Ectodermal cell (in vitro differentiated cells): ENCODE data around the gene CDK5RAP2.

Experiments
- H3K27ac ChIP-seq: 2 replicates; pipeline ENCODE4 v1.7.0; 2013; ENCODE audit warnings: mild to moderate bottlenecking, low read depth, low read length; ENCODE audit not compliant: insufficient read depth, poor library complexity, severe bottlenecking
- H3K27me3 ChIP-seq: 2 replicates; pipeline ENCODE4 v1.7.0; 2013; ENCODE audit warnings: mild to moderate bottlenecking, low read length; ENCODE audit not compliant: insufficient read depth, control insufficient read depth, poor library complexity, severe bottlenecking
- H3K36me3 ChIP-seq: one replicate; pipeline ENCODE4 v1.7.0; 2013; ENCODE audit warnings: low read length; ENCODE audit not compliant: control insufficient read depth, insufficient read depth
- H3K4me1 ChIP-seq: one replicate; pipeline ENCODE4 v1.7.0; 2013; ENCODE audit warnings: low read length; ENCODE audit not compliant: control insufficient read depth, insufficient read depth
- H3K4me3 ChIP-seq: 2 replicates; pipeline ENCODE4 v1.7.0; 2013; ENCODE audit warnings: low read depth, low read length, control low read depth; ENCODE audit not compliant: insufficient read depth
- H3K9me3 ChIP-seq: 2 replicates; pipeline ENCODE4 v1.7.0; 2013; ENCODE audit warnings: mild to moderate bottlenecking, low read length, moderate library complexity; ENCODE audit not compliant: control insufficient read depth
- WGBS, 2 experiments: methylation state at CpG; one replicate each; pipeline ENCODE4 v1.1.7; 2013; ENCODE audit warnings: missing lambda C conversion rate in 2 of 2; 5-methylcytosine and 5-hydroxymethylcytosine counted together

CDK5RAP2 gene

DNA sequence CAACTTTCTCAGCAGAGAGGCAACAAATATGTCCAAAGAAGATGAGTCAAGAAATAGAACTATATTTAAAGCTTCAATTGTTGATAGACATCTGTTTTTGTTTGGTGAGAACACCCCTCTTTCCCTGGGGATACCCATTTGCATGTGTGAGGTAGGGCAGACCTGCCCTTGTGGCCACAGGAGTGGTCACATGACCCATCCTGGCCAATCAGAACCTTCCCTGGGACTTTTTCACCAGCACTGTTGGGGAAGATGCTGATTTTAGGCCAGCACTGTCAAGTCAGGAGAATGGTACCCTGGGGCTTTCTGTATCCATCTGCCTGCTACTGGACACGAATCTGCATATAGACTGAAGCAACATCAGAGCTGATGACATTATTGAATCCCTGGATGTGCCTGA, 211.2 kb downstream of the CDK5RAP2 start:
- Histone ChIP-seq H3K36me3 (no peaks in the 10 kb centered on the region), H3K27me3 (no peaks in the 10 kb centered on the region), H3K4me3 (no peak overlapping the region), H3K27ac (no peak overlapping the region), H3K9me3 (no peaks in the 10 kb centered on the region), H3K4me1 (no peaks in the 10 kb centered on the region)
- 93 to 97% methylated on average over 1 of the region's 1 CpG for WGBS, 2 experiments

DNA sequence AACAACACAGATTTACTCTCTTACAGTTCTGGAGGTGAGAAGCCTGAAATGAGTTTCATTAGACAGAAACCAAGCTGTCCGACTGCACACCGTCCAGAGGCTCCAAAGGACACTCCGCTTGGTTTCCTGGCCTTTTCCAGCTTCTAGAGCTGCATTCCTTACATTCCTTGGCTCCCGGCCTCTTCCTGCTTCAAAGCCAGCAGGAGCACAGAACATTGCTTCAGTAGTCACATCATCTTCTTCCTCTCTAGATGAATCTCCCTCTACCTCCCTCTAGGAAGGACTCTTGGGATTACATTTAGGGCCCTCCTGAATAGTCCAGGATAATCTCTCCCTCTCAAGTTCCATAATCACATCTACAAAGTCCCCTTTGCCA, 213.3 kb downstream of the CDK5RAP2 start:
- Histone ChIP-seq H3K9me3 (no peaks in the 10 kb centered on the region), H3K36me3 (no peaks in the 10 kb centered on the region), H3K27ac (no peak overlapping the region), H3K4me1 (no peaks in the 10 kb centered on the region), H3K4me3 (no peak overlapping the region), H3K27me3 (no peaks in the 10 kb centered on the region)
- 81% methylated on average over 4 of the region's 4 CpGs for WGBS, 2 experiments

DNA sequence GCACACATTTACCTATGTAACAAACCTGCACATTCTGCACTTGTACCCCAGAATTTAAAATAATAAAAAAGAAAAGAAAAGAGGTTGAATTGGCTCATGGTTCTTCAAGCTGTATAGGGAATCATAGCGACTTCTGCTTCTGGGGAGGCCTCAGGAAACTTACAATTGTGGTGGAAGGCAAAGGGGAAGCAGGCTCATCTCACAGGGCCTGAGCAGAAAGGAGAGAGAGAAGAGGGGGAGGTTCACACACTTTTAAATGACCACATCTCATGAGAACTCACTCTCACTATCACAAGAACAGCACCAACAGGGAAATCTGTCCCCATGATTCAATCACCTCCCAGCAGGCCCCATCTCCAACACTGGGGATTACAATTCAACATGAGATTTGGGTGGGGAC, 214.6 kb downstream of the CDK5RAP2 start:
- 91 to 93% methylated on average over 1 of the region's 1 CpG for WGBS, 2 experiments
- Histone ChIP-seq H3K27me3 (no peaks in the 10 kb centered on the region), H3K4me3 (no peak overlapping the region), H3K27ac (no peak overlapping the region), H3K4me1 (no peaks in the 10 kb centered on the region), H3K36me3 (no peaks in the 10 kb centered on the region), H3K9me3 (no peaks in the 10 kb centered on the region)

DNA sequence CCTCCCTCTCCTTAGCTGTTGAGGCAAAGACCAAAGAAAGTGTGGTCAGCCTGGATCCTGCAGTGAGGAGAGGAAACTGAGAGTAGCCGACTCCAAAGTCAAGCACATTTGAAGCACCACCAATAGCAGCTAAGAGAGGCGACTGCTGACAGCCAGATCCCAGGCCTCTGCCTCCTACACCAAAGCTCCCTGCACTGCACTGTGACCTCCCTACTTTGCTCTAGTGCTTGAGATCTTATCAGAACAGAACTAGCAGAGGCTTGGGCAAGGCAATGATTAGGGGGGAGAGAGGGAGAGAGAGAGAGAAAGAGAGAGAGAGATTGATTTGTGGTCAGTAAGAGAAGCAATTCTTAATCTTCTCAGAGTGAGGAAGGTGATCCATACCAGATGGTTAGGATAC, 216.3 kb downstream of the CDK5RAP2 start:
- Histone ChIP-seq H3K9me3 (no peaks in the 10 kb centered on the region), H3K4me3 (no peak overlapping the region), H3K27ac (no peak overlapping the region), H3K27me3 (no peaks in the 10 kb centered on the region), H3K36me3 (no peaks in the 10 kb centered on the region), H3K4me1 (no peaks in the 10 kb centered on the region)
- WGBS, 2 experiments, result 80 to 81% methylated on average over 2 of the region's 2 CpGs

DNA sequence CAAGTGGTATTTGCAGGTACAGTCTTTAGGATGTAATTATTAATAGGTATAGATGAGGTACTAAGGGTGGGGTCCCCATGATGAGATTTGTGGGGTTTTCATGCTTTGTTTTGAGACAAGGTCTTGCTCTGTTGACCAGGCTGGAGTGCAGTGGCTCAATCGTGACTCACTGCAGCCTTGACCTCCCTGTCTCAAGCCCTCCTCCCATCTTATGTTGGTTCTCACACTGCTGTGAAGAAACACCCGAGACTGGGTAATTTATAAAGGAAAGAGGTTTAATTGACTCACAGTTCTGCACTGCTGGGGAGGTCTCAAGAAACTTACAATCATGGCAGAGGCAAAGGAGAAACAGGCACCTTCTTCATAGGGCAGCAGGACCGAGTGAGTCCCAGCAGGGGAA, 217.5 kb downstream of the CDK5RAP2 start:
- H3K27ac ChIP-seq, result no peak overlapping the region
- H3K4me1 ChIP-seq, result no peaks in the 10 kb centered on the region
- no peaks in the 10 kb centered on the region for H3K36me3 ChIP-seq
- no peaks in the 10 kb centered on the region for H3K9me3 ChIP-seq
- H3K27me3 ChIP-seq, result no peaks in the 10 kb centered on the region
- 88 to 90% methylated on average over 3 of the region's 3 CpGs for WGBS, 2 experiments
- H3K4me3 ChIP-seq, result no peak overlapping the region

DNA sequence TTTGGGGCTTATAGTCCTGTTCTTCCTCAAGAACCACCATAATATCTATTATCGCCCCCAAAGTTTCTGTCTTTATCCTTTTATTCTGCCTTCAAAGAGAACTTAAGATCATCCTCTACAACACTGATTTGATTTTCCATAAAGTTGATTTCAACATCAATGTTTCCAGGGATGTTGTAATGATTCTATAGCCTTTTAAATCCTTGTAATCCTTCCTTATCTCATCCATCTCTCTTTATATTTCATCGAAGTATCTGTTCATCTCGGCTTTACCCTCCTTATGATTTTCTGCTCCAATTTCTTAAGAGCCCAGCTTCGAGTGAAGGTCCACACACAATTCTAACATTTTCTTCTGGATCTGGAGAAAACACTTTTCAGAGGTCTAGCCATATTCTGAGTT, 218.4 kb downstream of the CDK5RAP2 start:
- WGBS, 2 experiments, result 91 to 96% methylated on average over 4 of the region's 4 CpGs
- Histone ChIP-seq H3K9me3 (no peaks in the 10 kb centered on the region), H3K36me3 (no peaks in the 10 kb centered on the region), H3K4me3 (no peak overlapping the region), H3K27ac (no peak overlapping the region), H3K27me3 (no peaks in the 10 kb centered on the region), H3K4me1 (no peaks in the 10 kb centered on the region)

DNA sequence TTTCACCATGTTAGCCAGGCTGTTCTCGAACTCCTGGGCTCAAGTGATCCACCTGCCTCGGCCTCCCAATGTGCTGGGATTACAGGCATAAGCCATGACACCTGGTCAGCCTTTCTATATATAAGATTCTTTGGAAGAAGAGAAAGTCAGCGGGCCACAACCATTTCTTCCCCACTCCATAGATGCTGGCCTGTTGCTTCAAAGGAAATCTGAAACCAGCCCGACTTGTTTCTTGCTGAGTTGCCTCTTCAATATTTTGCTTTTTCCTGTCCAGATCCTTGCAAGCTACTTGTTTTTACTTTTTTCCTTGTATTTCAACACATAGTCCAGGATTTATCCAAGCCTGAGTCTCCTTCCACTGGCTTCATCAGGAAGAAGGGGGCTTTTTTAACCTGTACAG, 219.5 kb downstream of the CDK5RAP2 start:
- Histone ChIP-seq H3K9me3 (no peaks in the 10 kb centered on the region), H3K4me1 (no peaks in the 10 kb centered on the region), H3K27ac (no peak overlapping the region), H3K4me3 (no peak overlapping the region), H3K27me3 (no peaks in the 10 kb centered on the region), H3K36me3 (no peaks in the 10 kb centered on the region)
- WGBS, 2 experiments, result 88 to 93% methylated on average over 4 of the region's 4 CpGs

DNA sequence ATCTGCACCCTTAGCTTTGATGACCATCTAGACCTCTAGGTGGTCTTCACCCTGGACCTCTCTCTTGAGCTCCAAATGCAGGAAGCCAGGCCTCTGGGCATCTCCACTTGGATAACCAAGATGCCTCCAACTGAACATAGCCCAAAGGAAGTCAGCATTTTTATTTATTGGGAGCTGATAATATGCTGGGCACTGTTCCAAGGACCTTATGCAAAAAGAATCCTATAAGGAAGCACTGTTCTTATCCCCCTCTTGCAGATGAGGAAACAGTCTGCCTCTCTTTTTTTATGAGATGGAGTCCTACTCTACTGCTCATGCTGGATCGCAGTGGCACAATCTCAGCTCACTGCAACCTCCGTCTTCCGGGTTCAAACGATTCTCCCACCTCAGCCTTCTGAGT, 219.9 kb downstream of the CDK5RAP2 start:
- Histone ChIP-seq H3K27me3 (no peaks in the 10 kb centered on the region), H3K36me3 (no peaks in the 10 kb centered on the region), H3K27ac (no peak overlapping the region), H3K9me3 (no peaks in the 10 kb centered on the region), H3K4me1 (no peaks in the 10 kb centered on the region), H3K4me3 (no peak overlapping the region)
- 91 to 92% methylated on average over 4 of the region's 4 CpGs for WGBS, 2 experiments

DNA sequence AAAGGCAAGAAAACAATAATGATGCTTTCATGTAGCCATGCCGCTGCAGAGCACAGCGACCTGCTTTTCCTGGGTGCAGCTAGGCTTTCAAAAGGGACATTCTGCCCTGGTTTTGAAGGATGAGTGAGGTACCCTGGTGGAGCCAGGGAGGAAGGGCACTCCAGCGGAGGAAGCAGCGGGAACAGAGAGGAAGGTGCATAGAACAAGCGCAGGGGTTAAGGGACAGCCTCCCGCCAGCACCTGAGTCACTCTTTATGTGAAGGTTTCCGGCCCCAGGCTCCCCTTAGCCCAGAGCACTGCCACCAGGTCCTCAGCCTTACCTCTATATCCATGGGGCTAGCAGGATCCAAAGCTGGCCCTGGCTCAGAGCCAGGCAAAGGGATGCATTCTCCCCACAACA, 221.1 kb downstream of the CDK5RAP2 start:
- no peaks in the 10 kb centered on the region for H3K27me3 ChIP-seq
- 85 to 87% methylated on average over 7 of the region's 7 CpGs for WGBS, 2 experiments
- no peaks in the 10 kb centered on the region for H3K9me3 ChIP-seq
- H3K27ac ChIP-seq, result no peak overlapping the region
- no peak overlapping the region for H3K4me3 ChIP-seq
- H3K4me1 ChIP-seq, result no peaks in the 10 kb centered on the region
- no peaks in the 10 kb centered on the region for H3K36me3 ChIP-seq

DNA sequence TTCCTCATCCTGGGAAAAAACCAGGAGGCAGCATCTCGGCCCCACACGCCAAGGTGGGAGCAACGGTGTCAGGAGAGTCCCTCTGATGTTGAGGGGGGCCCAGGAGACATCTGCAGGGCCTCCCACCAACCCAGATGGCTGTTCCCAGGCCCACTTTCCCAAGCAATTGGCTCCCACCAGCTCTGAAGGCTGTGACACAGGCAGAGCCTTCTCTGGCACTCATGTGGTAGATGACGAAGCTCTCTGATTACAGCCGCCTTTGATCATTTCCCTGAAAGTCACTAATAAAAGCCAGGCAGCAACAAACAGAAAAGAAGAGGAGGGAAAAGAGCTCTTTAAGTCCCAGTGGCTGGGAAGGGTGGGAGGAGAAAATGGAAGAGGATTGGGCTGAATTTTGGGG, 226.5 kb downstream of the CDK5RAP2 start:
- no peaks in the 10 kb centered on the region for H3K4me1 ChIP-seq
- no peaks in the 10 kb centered on the region for H3K9me3 ChIP-seq
- H3K4me3 ChIP-seq, result no peak overlapping the region
- no peaks in the 10 kb centered on the region for H3K36me3 ChIP-seq
- H3K27me3 ChIP-seq, result no peaks in the 10 kb centered on the region
- H3K27ac ChIP-seq, result no peak overlapping the region
- 89 to 91% methylated on average over 5 of the region's 5 CpGs for WGBS, 2 experiments

DNA sequence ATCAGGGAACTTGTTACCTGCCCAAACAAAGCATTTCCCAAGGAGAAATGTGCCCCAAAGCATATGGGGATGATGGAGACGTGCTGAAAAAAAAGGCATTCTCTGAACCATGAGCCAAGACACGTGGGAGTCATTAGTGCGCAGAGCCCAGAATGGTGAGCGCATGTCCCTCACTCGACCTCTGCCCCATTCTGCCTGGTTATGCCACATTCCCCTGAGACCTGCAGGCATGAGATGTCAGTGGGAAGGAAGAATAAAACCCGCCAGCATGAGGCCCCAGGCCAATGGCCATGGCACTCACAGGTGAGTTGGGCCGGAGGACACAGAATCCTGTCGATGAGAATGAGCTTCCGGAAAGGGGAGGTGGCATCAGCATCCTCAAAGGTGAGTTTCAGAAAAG, 228.9 kb downstream of the CDK5RAP2 start:
- Histone ChIP-seq H3K4me3 (no peak overlapping the region), H3K27ac (no peak overlapping the region), H3K4me1 (no peaks in the 10 kb centered on the region), H3K36me3 (no peaks in the 10 kb centered on the region), H3K9me3 (no peaks in the 10 kb centered on the region), H3K27me3 (no peaks in the 10 kb centered on the region)
- WGBS, 2 experiments, result 79 to 81% methylated on average over 9 of the region's 9 CpGs
